Lower lobe of right lung (tissue), 2 donors: ENCODE results near the gene FOXN4. TPM values are rescaled to one million over a fixed set of nuclear protein-coding genes. Genes with fewer than 3 reads are reported as not detected.

Experiments
- ATAC-seq, 2 donors: fragments of 200-7000 bp; cut with Tn5 transposase; one replicate each; pipeline ENCODE4 v1.9.1; 2020 to 2022; ENCODE audit warnings: mild to moderate bottlenecking in 2 of 2, moderate library complexity in 2 of 2
- DNase-seq: peaks from one replicate; pipeline ENCODE4 v3.0.0-alpha.2; 2020
- H3K27ac ChIP-seq: fragments of 200-600 bp; one replicate; pipeline ENCODE4 v1.8.0; 2022
- H3K27me3 ChIP-seq: fragments of 200-600 bp; one replicate; pipeline ENCODE4 v1.8.0; 2022; ENCODE audit warnings: low read depth
- H3K36me3 ChIP-seq: fragments of 200-600 bp; one replicate; pipeline ENCODE4 v1.8.0; 2022; ENCODE audit warnings: mild to moderate bottlenecking
- H3K4me1 ChIP-seq: fragments of 200-600 bp; one replicate; pipeline ENCODE4 v1.8.0; 2022
- H3K4me3 ChIP-seq: fragments of 200-600 bp; one replicate; pipeline ENCODE4 v1.8.0; 2022; ENCODE audit warnings: mild to moderate bottlenecking
- H3K9me3 ChIP-seq: fragments of 200-600 bp; one replicate; pipeline ENCODE4 v1.8.0; 2022
- CTCF ChIP-seq: fragments of 200-600 bp; IDR thresholded peaks from one replicate; pipeline ENCODE4 v1.8.0; 2022; ENCODE audit warnings: antibody characterized with exemption, mild to moderate bottlenecking
- intact Hi-C: fragments of 100-400 bp; cut with DNase I; formaldehyde crosslinking; loops from one replicate; pipeline ENCODE4 v1.11.0; 2022
- total RNA-seq: library from RNA; stranded (reverse); fragmentation: NEBNext Ultra II Directional; extraction: Animal tissue kit (Norgen Biotek cat#: 25700); gene quantifications from one replicate; pipeline ENCODE4 v1.2.1, GENCODE V29; 2021
- donor health status: DM: no; HTN: yes; CAD: no; lungs with severe emphysema.

The FOXN4 gene
- total RNA-seq, 1 donor from 2014 or later, result not detected

- Histone ChIP-seq H3K27me3 (peaks cover 37% of the 10 kb centered on the region), H3K4me3 (peak overlapping the region; percentile 28)
These were observed 18.0 kb downstream of the FOXN4 start for GRCh38 chr12:109291117-109291516.

GRCh38 chr12:109290061-109290460 lies 19.0 kb downstream of the FOXN4 start:
- no peak overlapping the region for H3K4me3 ChIP-seq
- no peak for TF ChIP-seq CTCF
- ATAC-seq (no peak), DNase-seq (no peak)
- peaks cover 37% of the 10 kb centered on the region for H3K27me3 ChIP-seq
- H3K4me1 ChIP-seq, result no peaks in the 10 kb centered on the region
- intact Hi-C loops, result no loop called here
- H3K27ac ChIP-seq, result no peak overlapping the region
- no peaks in the 10 kb centered on the region for H3K36me3 ChIP-seq
- H3K9me3 ChIP-seq, result no peaks in the 10 kb centered on the region

More at GRCh38 chr12:109291117-109291516, 18.0 kb downstream of the FOXN4 start:
- Histone ChIP-seq H3K27ac (no peak overlapping the region), H3K9me3 (no peaks in the 10 kb centered on the region), H3K36me3 (no peaks in the 10 kb centered on the region), H3K4me1 (no peaks in the 10 kb centered on the region)
- no peak for TF ChIP-seq CTCF
- DNase-seq (no peak), ATAC-seq (no peak)
- intact Hi-C loops, result no loop called here

GRCh38 chr12:109289551-109289950 lies 19.5 kb downstream of the FOXN4 start:
- no peak for TF ChIP-seq CTCF
- Histone ChIP-seq H3K9me3 (no peaks in the 10 kb centered on the region), H3K27ac (no peak overlapping the region), H3K36me3 (no peaks in the 10 kb centered on the region), H3K27me3 (peaks cover 37% of the 10 kb centered on the region), H3K4me1 (no peaks in the 10 kb centered on the region), H3K4me3 (no peak overlapping the region)
- intact Hi-C loops, result no loop called here
- DNase-seq (no peak), ATAC-seq (no peak)

- Histone ChIP-seq H3K27me3 (peaks cover 32% of the 10 kb centered on the region), H3K27ac (no peak overlapping the region), H3K36me3 (no peaks in the 10 kb centered on the region), H3K4me1 (no peaks in the 10 kb centered on the region), H3K4me3 (no peak overlapping the region), H3K9me3 (no peaks in the 10 kb centered on the region)
- ATAC-seq (no peak), DNase-seq (no peak)
- TF ChIP-seq CTCF, result no peak
- intact Hi-C loops, result no loop called here
These were observed 20.1 kb downstream of the FOXN4 start for GRCh38 chr12:109289004-109289403.

- H3K9me3 ChIP-seq, result no peaks in the 10 kb centered on the region
- TF ChIP-seq CTCF, result no peak
- H3K4me1 ChIP-seq, result no peaks in the 10 kb centered on the region
- ATAC-seq (no peak), DNase-seq (no peak)
- peaks cover 29% of the 10 kb centered on the region for H3K27me3 ChIP-seq
- no peak overlapping the region for H3K27ac ChIP-seq
- intact Hi-C loops, result no loop called here
- H3K4me3 ChIP-seq, result no peak overlapping the region
- no peaks in the 10 kb centered on the region for H3K36me3 ChIP-seq
These were observed 20.5 kb downstream of the FOXN4 start for GRCh38 chr12:109288571-109288970.
